Activated naive CD4-positive, alpha-beta T cell treated with anti-CD3 and anti-CD28 coated beads, Interleukin-2, amount 10 ng/mL, durations not matched to agents 7 days and 5 days (primary cell): Measurements from ENCODE around the gene MED13.
"Not testable (repeated sequence)": the region's sequence is repeated elsewhere in the genome, so short reads cannot be mapped to it uniquely, and the experiment has no call there.

Experiments
- CTCF ChIA-PET: fragments of 350-600 bp; sonication (Branson Sonifier 250); formaldehyde crosslinking; loops from one replicate; lab custom pipeline; 2021; ENCODE audit warnings: antibody characterized with exemption; lab: Charles Lee
- DNase-seq: peaks from one replicate; pipeline ENCODE4 v3.0.0-alpha.2; 2020
- H3K27ac Mint-ChIP-seq: one replicate; pipeline ENCODE4 v1.8.0; 2021; ENCODE audit warnings: mild to moderate bottlenecking, moderate library complexity, mixed read lengths
- H3K27me3 Mint-ChIP-seq: one replicate; pipeline ENCODE4 v1.8.0; 2021; ENCODE audit warnings: mild to moderate bottlenecking, mixed read lengths
- H3K36me3 Mint-ChIP-seq: one replicate; pipeline ENCODE4 v1.8.0; 2021; ENCODE audit warnings: mixed read lengths
- H3K4me1 Mint-ChIP-seq: one replicate; pipeline ENCODE4 v1.8.0; 2021; ENCODE audit warnings: mixed read lengths
- H3K4me3 Mint-ChIP-seq: one replicate; pipeline ENCODE4 v1.8.0; 2021; ENCODE audit warnings: mild to moderate bottlenecking, moderate library complexity, mixed read lengths
- H3K9me3 Mint-ChIP-seq: one replicate; pipeline ENCODE4 v1.8.0; 2021; ENCODE audit warnings: mixed read lengths

Gene MED13

DNA sequence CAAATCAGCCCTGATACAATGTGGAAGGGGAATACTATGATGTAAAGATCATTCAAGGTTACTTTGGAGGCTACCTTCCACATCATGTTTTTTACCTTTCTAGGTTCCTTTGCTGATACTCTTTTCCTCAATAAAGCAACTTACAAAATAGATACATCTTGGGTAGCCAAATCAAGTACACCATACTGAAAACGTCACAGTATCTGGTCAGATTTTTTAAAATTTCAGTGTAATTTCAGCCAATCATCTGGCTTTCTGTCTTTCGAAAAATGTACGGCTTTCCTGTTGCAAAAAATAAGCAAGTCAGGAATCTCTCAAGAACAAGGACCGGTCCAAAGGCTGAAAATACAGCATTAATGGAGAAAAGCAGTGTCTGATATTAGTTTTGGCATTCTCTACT lies 15.6 kb upstream of the MED13 start:
- Mint-ChIP-seq H3K9me3 (no peaks in the 10 kb centered on the region), H3K36me3 (no peaks in the 10 kb centered on the region), H3K4me1 (peaks cover 14% of the 10 kb centered on the region), H3K4me3 (no peak overlapping the region), H3K27ac (no peak overlapping the region), H3K27me3 (peaks cover 25% of the 10 kb centered on the region)
- no peak for DNase-seq
- CTCF ChIA-PET: no interaction called here

DNA sequence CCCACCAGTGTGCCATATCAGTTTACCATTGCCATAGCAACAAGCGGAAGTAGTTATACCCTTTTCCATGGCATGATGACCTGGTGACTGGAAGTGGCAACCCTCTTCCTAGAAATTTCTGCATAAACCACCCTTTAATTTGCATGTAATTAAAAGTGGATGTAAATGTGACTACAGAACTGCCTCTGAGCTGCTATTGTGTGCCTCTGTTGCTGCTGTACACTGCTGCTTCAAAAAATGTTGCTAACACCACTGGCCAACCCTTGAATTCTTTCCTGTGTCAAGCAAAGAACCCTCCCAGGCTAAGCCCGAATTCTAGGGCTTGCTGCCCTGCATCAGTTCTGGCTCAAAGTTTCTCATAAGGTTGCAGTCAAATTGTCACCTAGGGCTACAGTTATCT lies 12.9 kb upstream of the MED13 start:
- H3K36me3 Mint-ChIP-seq: no peaks in the 10 kb centered on the region
- H3K9me3 Mint-ChIP-seq: no peaks in the 10 kb centered on the region
- no peak overlapping the region for H3K4me3 Mint-ChIP-seq
- DNase-seq: no peak
- no peak overlapping the region for H3K27ac Mint-ChIP-seq
- CTCF ChIA-PET: interaction anchor here (2.0 kb wide), 1 partner anchor 12 kb away, joined by 6 read pairs; no protein-coding TSS in a partner anchor
- H3K4me1 Mint-ChIP-seq: no peaks in the 10 kb centered on the region
- H3K27me3 Mint-ChIP-seq: peaks cover 39% of the 10 kb centered on the region

DNA sequence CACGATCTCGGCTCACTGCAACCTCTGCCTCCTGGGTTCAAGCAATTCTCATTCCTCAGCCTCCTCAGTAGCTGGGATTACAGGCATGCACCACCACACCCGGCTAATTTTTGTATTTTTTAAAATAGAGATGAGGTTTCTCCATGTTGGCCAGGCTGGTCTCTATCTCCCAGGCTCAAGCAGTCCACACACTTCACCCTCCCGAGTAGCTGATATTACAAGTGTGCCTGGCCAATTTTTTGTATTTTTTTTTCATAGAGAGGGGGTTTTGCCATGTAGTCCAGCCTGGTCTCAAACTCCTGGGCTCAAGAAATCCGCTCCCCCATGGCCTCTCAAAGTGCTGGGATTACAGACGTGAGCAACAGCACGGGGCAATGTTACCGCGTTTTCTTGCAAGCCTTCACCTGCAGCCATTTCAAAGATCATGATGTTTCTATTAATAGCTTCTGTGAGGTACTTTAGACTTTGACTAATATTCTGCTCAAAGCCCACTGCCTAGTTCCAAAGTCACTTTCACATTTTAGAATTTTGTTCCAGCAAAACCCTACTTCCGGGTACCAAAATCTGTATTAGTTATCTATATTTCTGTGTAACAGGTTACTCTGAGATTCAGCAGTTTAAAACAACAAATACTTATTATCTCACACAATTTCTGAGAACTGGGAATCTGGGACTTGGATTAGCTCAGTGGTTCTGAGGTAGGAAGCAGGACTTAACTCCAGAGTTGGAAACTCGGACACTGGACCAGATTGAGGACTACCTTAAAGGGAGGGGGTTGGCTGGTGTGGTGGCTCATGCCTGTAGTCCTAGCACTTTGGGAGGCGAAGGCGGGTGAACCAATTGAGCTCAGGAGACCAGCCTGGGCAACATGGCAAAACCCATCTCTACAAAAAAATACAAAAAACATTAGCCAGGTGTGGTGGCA lies 12.0 kb upstream of the MED13 start:
- peaks cover 5% of the 10 kb centered on the region for H3K4me1 Mint-ChIP-seq
- CTCF ChIA-PET: interaction anchor here (2.0 kb wide), 1 partner anchor 11 kb away, joined by 6 read pairs; no protein-coding TSS in a partner anchor
- no peaks in the 10 kb centered on the region for H3K36me3 Mint-ChIP-seq
- H3K27ac Mint-ChIP-seq: no peak overlapping the region
- no peaks in the 10 kb centered on the region for H3K9me3 Mint-ChIP-seq
- H3K4me3 Mint-ChIP-seq: no peak overlapping the region
- H3K27me3 Mint-ChIP-seq: peaks cover 39% of the 10 kb centered on the region
- no peak for DNase-seq

DNA sequence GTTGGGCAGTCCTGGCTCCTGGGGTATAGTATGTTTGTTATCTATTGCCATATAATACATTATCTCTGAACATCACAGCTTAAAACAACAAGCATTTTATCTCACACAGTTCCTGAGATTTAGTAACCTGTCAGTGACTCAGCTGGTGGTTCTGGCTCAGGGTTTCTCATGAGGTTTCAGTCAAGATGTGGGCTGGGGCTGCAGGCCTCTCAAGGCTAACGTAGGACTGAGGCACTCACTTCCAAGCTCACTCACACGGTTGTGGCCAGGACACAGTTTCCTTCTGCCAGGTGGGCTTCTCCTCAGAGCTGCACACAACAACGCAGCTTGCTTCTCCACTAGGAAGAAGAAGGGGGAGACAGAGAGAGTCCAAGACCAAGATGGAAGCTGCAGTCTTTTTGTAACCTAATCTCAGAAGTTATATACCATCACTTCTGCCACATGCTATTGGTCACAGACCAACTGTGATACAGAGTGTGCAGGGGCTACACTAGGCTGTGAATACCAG lies 10.3 kb upstream of the MED13 start:
- H3K27me3 Mint-ChIP-seq: peaks cover 37% of the 10 kb centered on the region
- H3K4me1 Mint-ChIP-seq: peaks cover 8% of the 10 kb centered on the region
- no peak for DNase-seq
- CTCF ChIA-PET: interaction anchor here (1.1 to 2.2 kb wide), 2 partner anchors 9 to 34 kb away, joined by 6 to 10 read pairs; no protein-coding TSS in a partner anchor
- no peaks in the 10 kb centered on the region for H3K36me3 Mint-ChIP-seq
- no peak overlapping the region for H3K27ac Mint-ChIP-seq
- no peak overlapping the region for H3K4me3 Mint-ChIP-seq
- no peaks in the 10 kb centered on the region for H3K9me3 Mint-ChIP-seq

DNA sequence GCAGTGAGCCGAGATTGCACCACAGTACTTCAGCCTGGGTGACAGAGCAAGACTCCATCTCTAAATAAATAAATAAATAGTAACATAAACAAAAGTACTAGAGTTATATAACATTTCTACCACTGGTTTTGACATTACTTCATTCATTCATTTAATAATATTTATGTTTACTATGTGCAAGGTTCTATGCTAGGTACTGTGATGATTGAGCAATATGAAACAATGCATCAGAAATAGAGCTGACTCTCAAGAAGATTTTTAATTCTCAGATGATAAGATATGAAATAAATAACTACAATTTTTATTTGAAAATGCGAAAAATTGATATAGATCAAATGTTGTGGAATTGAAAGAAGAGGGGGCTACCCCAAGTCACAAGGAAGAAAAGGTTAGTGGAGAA lies 8.9 kb upstream of the MED13 start:
- DNase-seq: no peak
- Mint-ChIP-seq H3K4me3 (no peak overlapping the region), H3K27ac (no peak overlapping the region), H3K9me3 (no peaks in the 10 kb centered on the region), H3K36me3 (no peaks in the 10 kb centered on the region), H3K27me3 (peaks cover 32% of the 10 kb centered on the region), H3K4me1 (peaks cover 8% of the 10 kb centered on the region)
- CTCF ChIA-PET: no interaction called here

DNA sequence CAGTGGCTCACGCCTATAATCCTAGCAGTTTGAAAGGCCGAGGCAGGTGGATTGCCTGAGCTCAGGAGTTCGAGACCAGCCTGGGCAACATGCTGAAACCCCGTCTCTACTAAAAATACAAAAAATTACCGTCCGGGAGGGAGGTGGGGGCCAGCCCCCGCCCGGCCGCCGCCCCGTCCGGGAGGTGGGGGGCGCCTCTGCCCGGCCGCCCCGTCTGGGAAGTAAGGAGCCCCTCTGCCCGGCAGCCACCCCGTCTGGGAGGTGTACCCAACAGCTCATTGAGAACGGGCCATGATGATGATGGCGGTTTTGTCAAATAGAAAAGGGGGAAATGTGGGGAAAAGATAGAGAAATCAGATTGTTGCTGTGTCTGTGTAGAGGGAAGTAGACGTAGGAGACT lies 7.8 kb upstream of the MED13 start:
- not testable (repeated sequence) for H3K4me1 Mint-ChIP-seq, H3K4me3 Mint-ChIP-seq, DNase-seq, H3K9me3 Mint-ChIP-seq, H3K36me3 Mint-ChIP-seq, H3K27ac Mint-ChIP-seq
- CTCF ChIA-PET: interaction anchor here (1.6 kb wide), 1 partner anchor 37 kb away, joined by 4 read pairs; no protein-coding TSS in a partner anchor
- peaks cover 35% of the 10 kb centered on the region for H3K27me3 Mint-ChIP-seq

DNA sequence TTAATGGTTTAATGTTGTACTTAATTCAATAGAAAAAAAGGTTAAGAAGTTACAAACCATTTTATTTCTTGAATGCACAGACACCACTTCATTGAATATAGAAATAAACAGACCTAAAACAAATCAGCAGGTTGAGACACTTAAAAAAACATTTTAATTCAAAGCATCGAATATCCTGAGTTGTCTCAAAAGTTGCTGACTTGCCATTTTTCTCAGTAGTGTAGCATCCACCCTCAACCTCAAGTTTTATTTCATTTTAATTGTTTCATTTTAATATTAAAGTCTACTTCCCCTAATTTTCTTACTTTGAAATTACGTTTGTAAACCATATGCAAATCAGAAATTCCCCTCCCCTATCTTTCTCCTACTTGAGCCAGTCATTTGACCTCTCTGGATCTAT lies 5.8 kb upstream of the MED13 start:
- CTCF ChIA-PET: no interaction called here
- no peaks in the 10 kb centered on the region for H3K9me3 Mint-ChIP-seq
- no peak overlapping the region for H3K4me3 Mint-ChIP-seq
- no peaks in the 10 kb centered on the region for H3K36me3 Mint-ChIP-seq
- no peak for DNase-seq
- peaks cover 16% of the 10 kb centered on the region for H3K4me1 Mint-ChIP-seq
- H3K27me3 Mint-ChIP-seq: peaks cover 22% of the 10 kb centered on the region
- H3K27ac Mint-ChIP-seq: no peak overlapping the region

DNA sequence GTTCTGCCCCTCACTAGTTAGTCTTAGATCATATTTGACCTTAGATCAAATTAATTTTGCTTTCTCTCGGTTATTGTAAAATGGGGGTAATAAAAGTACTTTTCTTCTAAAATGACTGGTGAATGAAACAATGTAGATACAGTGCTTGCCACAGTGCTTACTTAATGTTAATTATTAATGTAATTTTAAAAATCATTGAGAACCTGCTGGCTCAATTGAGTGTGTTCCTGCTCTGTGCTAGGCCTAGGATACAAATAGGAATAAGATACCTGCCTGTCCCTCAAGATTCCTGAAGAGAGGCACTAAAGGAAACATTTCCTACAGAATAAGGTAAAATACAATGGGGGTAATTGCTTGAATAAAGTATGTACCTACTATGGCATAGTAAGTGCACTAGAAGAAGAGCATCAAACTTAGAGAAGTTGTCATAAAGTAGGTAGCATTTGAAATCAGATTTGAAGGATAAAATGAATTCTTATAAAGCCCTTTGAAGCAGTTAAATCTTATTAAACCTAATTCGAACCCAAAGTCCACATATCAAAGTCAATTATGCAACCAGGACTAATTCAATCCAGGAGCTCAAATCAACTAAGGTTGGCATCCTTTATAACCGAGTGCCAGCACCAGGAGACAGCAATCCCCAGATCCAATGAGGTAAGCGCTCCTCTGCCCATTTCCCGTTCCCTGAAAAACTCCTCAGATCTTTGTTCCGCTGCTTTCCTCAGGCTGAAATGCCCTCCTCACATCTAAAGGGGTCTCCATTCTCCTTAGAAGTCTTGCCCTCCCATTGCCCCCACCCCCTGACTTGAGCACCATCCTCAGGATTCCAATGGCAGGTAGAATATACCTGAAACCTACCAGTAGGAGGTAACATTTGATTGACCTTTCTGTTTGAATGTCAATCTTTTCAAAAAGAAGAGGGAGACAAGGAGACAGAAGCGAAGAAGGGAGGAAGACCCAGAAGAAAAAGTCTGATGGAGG lies 2.4 kb upstream of the MED13 start:
- Mint-ChIP-seq H3K27ac (no peak overlapping the region), H3K36me3 (peaks cover 9% of the 10 kb centered on the region), H3K4me1 (peaks cover 28% of the 10 kb centered on the region), H3K9me3 (no peaks in the 10 kb centered on the region), H3K27me3 (peaks cover 8% of the 10 kb centered on the region), H3K4me3 (no peak overlapping the region)
- DNase-seq: no peak
- CTCF ChIA-PET: no interaction called here

DNA sequence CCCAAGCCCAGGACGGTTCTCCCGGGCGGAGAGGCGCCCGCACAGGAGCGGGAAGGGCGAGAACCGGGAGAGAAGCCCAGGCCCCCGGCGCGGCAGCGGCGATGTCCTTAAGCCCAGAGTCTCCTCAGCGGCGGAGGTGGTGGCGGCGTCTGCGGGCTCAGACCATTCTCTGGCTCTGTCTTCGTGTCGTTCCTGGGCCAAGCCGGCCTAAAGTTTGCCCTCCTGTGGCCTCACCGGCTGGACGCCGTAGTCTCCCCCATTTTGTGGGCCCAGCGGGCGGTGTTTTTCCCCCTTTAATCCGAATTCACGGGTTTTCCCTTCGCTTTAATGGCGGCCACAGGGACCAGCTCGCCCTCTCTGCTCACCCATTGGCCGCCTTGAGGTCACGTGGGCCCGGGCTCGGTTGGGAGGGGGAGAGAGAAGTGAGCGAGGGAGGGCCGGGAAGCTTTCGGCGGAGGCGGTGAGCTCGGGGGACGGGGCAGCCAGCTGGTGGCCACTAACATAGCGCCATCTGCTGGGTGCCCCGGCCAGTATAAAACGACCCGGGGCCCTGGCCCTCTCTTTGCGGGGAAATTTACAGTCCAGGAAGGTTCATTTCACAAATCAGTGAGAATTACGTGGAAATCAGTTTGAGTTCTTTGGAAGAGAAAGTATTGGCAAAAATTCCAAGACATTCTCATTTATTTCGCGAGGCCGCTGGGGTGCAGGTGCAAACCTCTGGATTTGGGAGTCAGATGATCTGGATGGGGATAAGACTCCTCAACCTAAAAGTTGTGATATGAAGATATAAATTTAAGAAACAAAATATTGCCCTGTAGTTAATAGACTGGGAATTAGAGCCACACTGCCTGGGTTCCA lies 762 bp upstream of the MED13 start:
- peak overlapping the region; percentile 93 for H3K4me3 Mint-ChIP-seq
- H3K4me1 Mint-ChIP-seq: peaks cover 31% of the 10 kb centered on the region
- H3K27ac Mint-ChIP-seq: peak overlapping the region; percentile 97
- no peaks in the 10 kb centered on the region for H3K9me3 Mint-ChIP-seq
- H3K27me3 Mint-ChIP-seq: peaks cover 8% of the 10 kb centered on the region
- CTCF ChIA-PET: interaction anchor here (0.6 to 1.6 kb wide), 11 partner anchors 10 to 1924 kb away, joined by 3 to 11 read pairs (median 5); no protein-coding TSS in a partner anchor
- peaks cover 17% of the 10 kb centered on the region for H3K36me3 Mint-ChIP-seq
- peak; percentile 99 for DNase-seq

DNA sequence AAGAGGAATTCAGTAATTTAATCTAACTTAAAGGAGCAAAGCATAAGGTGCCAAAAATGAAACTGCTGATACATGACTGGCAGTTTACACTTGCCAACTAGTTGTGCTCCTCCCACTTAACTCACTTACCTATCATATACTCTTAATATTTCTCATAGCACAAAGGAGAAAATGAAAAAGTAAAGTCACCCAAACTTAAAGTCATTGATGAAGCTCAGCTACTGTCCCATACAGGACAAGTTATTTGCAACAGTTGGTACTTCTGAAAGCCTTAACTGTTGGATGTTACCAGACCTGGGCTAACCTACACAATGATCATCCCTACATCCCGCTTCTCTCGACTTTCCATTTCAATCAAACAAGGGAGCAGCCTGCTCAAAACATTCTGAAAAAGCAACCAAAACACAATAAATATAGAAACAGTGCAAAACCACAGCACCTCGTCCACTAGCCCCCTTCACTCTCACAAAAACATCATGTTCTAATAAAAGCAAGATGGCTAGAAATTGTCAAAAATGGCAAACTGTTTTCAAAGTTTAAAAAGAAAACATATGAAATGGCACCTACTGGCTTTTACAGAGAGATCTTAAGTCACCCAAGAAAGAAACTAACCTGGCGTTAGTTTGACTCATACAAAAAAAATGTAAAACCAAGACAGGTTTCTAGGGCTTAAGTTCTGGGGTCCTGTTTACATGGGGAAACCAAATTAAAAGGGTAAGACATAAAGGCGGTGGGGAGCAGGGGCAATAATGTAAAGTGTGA lies 868 bp downstream of the MED13 start:
- Mint-ChIP-seq H3K4me3 (peak overlapping the region; percentile 81), H3K36me3 (peaks cover 22% of the 10 kb centered on the region), H3K9me3 (no peaks in the 10 kb centered on the region), H3K27me3 (peaks cover 8% of the 10 kb centered on the region), H3K4me1 (peaks cover 37% of the 10 kb centered on the region), H3K27ac (peak overlapping the region; percentile 93)
- DNase-seq: no peak
- CTCF ChIA-PET: interaction anchor here (0.5 kb wide), 1 partner anchor 1761 kb away, joined by 3 read pairs; no protein-coding TSS in a partner anchor

DNA sequence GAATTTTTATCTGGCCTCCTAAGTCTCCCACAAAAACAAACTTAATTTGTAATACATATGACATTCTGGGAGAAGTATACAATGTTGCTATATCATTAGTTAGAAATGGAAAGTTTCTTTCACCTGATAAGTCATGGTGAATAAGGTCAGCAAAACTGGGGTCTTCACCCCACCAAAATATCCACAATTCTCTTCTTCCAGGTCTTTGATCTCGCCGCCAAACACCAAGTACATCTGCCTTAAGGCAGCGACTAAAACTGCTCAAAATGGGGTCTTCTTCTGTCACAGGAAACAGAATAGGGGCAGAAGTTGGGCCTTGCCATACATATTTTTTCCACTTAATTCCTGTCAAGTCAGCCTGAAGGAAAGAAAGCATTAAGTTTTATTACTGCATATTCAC lies 2.1 kb downstream of the MED13 start:
- DNase-seq: no peak
- Mint-ChIP-seq H3K27ac (no peak overlapping the region), H3K9me3 (no peaks in the 10 kb centered on the region), H3K4me3 (peak overlapping the region; percentile 81), H3K27me3 (peaks cover 3% of the 10 kb centered on the region), H3K36me3 (peaks cover 31% of the 10 kb centered on the region), H3K4me1 (peaks cover 44% of the 10 kb centered on the region)
- CTCF ChIA-PET: interaction anchor here (0.8 to 2.3 kb wide), 2 partner anchors 11 to 46 kb away, joined by 3 to 8 read pairs; no protein-coding TSS in a partner anchor

DNA sequence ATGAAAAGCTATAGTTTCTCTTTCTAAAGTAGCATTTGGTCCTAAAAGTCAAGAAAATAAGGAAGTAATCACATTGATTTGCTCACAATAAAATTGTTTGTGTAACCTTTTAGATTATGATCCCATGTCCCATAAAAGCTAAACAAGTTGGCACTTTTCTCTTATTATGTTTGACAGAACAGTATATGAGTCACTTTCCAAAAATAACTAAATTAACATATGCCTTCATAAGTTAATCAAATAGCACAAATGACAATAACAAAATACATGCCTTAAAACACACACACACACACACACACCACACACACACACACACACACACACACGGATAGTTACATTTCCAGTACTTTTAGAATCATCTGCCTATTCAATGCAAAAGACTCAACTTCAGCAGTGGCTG lies 2.8 kb downstream of the MED13 start:
- Mint-ChIP-seq H3K27me3 (no peaks in the 10 kb centered on the region), H3K36me3 (peaks cover 33% of the 10 kb centered on the region), H3K4me3 (peak overlapping the region; percentile 81), H3K4me1 (peaks cover 46% of the 10 kb centered on the region), H3K9me3 (no peaks in the 10 kb centered on the region), H3K27ac (peak overlapping the region; percentile 58)
- CTCF ChIA-PET: interaction anchor here (0.8 to 2.3 kb wide), 2 partner anchors 10 to 47 kb away, joined by 3 to 8 read pairs; no protein-coding TSS in a partner anchor
- DNase-seq: no peak
